ENCODE measurements around the gene SSMEM1. TPM values are rescaled to one million over a fixed set of nuclear protein-coding genes. Genes with fewer than 3 reads are reported as not detected.
"Not testable (repeated sequence)": the region's sequence is repeated elsewhere in the genome, so short reads cannot be mapped to it uniquely, and the experiment has no call there.

The SSMEM1 gene
- total RNA-seq, 1 donor from 2014 or later = not detected

- intact Hi-C loops (cut with micrococcal nuclease) = not testable (repeated sequence)
These were observed 38.8 kb downstream of the SSMEM1 start for GRCh38 chr7:130246491-130246890.

GRCh38 chr7:130248842-130249241 is 41.2 kb downstream of the SSMEM1 start:
- intact Hi-C loops (cut with micrococcal nuclease) = not testable (repeated sequence)

DNA sequence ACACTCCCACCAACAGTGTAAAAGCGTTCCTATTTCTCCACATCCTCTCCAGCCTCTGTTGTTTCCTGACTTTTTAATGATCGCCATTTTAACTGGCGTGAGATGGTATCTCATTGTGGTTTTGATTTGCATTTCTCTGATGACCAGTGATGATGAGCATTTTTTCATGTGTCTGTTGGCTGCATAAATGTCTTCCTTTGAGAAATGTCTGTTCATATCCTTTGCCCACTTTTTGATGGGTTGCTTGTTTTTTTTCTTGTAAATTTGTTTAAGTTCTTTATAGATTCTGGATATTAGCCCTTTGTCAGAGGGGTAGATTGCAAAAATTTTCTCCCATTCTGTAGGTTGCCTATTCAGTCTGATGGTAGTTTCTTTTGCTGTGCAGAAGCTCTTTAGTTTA is 42.0 kb downstream of the SSMEM1 start:
- intact Hi-C loops (cut with micrococcal nuclease) = not testable (repeated sequence)

- intact Hi-C loops (cut with micrococcal nuclease) = no loop called here
These were observed 46.9 kb downstream of the SSMEM1 start for GRCh38 chr7:130254555-130254954.

DNA sequence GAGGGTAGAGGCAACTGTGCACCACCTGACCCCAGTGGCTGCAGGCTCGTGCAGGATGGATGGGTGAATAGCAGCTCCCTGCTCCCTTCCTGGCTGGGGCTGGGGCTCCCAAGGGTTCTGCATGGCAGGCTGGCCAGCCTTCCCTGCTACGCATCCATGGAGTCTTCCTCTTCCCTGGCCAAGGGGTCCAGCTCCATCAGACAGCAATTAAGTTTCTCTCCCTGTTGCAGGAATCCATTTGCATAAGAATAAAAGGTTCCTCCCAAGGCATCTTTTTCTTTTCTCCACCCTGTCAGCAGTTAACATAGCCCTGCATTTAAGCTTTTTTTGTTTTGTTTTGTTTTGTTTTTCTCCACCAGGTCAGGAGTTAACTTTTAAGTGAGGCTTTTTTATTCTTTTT is 49.0 kb downstream of the SSMEM1 start:
- intact Hi-C loops (cut with micrococcal nuclease) = no loop called here

DNA sequence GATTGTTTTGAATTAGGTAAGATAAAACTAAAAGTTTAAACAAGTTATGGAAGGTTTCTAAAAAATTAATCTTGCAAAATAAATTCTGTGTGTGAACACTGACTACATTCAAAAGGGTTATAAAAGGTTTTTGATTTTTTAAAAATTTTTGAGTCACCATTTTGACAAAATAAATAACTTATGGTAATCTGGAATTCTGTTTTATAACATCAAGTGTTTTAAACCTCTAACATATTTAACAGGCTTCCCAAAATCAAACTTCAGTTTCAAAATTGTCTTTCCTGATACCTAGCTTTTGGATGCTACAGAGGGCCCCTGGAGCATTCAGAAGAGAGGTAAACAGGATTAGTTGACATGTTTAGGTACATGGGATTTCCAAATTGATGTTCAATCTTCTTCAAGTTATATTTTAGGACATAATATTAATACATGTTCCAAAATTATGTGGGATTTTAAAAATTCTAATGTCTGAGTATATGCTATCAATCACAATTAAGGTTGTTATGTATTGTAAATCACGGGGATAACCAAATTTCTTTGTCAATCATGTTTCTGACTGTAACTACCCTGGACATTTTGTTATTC is 50.9 kb downstream of the SSMEM1 start:
- intact Hi-C loops (cut with micrococcal nuclease) = no loop called here

- intact Hi-C loops (cut with micrococcal nuclease) = no loop called here
These were observed 54.8 kb downstream of the SSMEM1 start for GRCh38 chr7:130262448-130262847.

DNA sequence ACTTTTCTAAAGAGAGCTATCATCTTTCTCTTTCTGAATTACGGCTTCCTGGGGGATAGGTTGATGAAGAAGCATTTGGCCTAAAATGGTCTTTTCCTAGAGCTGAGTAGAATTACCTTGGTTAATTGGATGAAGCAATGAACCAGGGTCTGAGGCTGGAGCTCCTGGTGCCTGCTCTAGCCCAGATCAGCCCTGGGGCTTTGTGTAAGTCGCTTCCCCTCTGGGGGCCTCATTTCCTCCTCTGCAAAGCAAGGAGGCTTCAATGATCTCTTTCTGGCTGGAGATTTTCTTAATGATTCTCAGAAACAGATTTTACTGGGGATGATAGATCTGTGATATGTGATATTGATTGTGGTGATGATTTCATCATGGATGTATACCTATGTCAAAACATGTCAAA is 55.5 kb downstream of the SSMEM1 start:
- intact Hi-C loops (cut with micrococcal nuclease) = no loop called here

Other genes starting within 250 kb of the SSMEM1 start
- 23.3 and 24.3 TPM in 2 replicates for gene ZC3HC1, start 156.5 kb upstream of the SSMEM1 start, total RNA-seq
- gene KLHDC10, start 137.3 kb upstream of the SSMEM1 start, total RNA-seq = 18.5 and 20.4 TPM in 2 replicates
- gene TMEM209, start 2.5 kb upstream of the SSMEM1 start, total RNA-seq = 42.3 and 42.8 TPM in 2 replicates
- not detected in 2 replicates for gene CPA2, start 59.0 kb downstream of the SSMEM1 start, total RNA-seq
- not detected in 2 replicates for gene CPA4, start 85.3 kb downstream of the SSMEM1 start, total RNA-seq
- 0.90 and 0.91 TPM in 2 replicates for gene CPA5, start 137.0 kb downstream of the SSMEM1 start, total RNA-seq
- gene CPA1, start 172.6 kb downstream of the SSMEM1 start, total RNA-seq = not detected in 2 replicates
- gene CEP41, start 233.2 kb downstream of the SSMEM1 start, total RNA-seq = 14.4 and 16.0 TPM in 2 replicates

Data from T-helper 1 cell treated with Interleukin-12 subunit alpha and Interleukin-12 subunit beta and Interleukin-4 antibody, amounts not matched to agents 30 ng/mL and 1 ng/mL, for 36 hours (primary cell).